Ovary (tissue), 9 donors: ENCODE data around the gene AKAP7. TPM values are rescaled to one million over a fixed set of nuclear protein-coding genes. Genes with fewer than 3 reads are reported as not detected.

Experiments
- DNase-seq, 5 donors: peaks; one replicate each; pipeline ENCODE4 v3.0.0-alpha.2; 2019 to 2020
- H3K27ac ChIP-seq, 2 donors: fragments of 200-600 bp; one replicate each; pipeline versions ENCODE4 v1.5.1 to v1.8.0; 2019 to 2022
- H3K27me3 ChIP-seq: fragments of 200-600 bp; one replicate; pipeline ENCODE4 v1.8.0; 2022
- H3K36me3 ChIP-seq: fragments of 200-600 bp; sonication (generic); one replicate; pipeline ENCODE4 v1.5.1; 2019
- H3K4me1 ChIP-seq: one replicate; pipeline ENCODE4 v1.8.1; 2013; ENCODE audit warnings: mild to moderate bottlenecking, moderate library complexity; ENCODE audit not compliant: insufficient read depth
- H3K4me3 ChIP-seq: fragments of 200-600 bp; sonication (generic); one replicate; pipeline ENCODE4 v1.5.1; 2017
- H3K9me3 ChIP-seq, 2 donors: fragments of 200-600 bp in 1 of 2; sonication (generic) in 1 of 2; one replicate each; pipeline versions ENCODE4 v1.5.1 to v1.8.1; 2013 to 2019; ENCODE audit warnings: mild to moderate bottlenecking in 1 of 2, moderate library complexity in 1 of 2
- CTCF ChIP-seq, 3 donors: fragments of 450-650 bp in 2 of 3; fragments of 200-600 bp in 1 of 3; IDR thresholded peaks; one replicate each; pipeline versions ENCODE4 v1.5.1 to v1.8.0; 2016 to 2022; ENCODE audit warnings: antibody characterized with exemption in 3 of 3, mild to moderate bottlenecking in 1 of 3
- EP300 ChIP-seq: sonication (generic); formaldehyde crosslinking; IDR thresholded peaks from one replicate; pipeline ENCODE4 v1.6.1; 2017; ENCODE audit warnings: antibody characterized with exemption
- POLR2A ChIP-seq: fragments of 450-650 bp; IDR thresholded peaks from one replicate; pipeline ENCODE4 v1.6.1; 2017; ENCODE audit warnings: antibody characterized with exemption, mild to moderate bottlenecking, moderate library complexity
- WGBS, 3 donors: extraction: QIAGEN DNeasy Blood & Tissue Kit in 1 of 3; methylation state at CpG; one replicate each; pipeline versions ENCODE4 v1.1.5 to v1.1.7; 2013 to 2017; 5-methylcytosine and 5-hydroxymethylcytosine counted together
- intact Hi-C, 4 donors: fragments of 100-400 bp; cut with DNase I; formaldehyde crosslinking; loops; one replicate each; pipeline versions ENCODE4 v1.11.0 to v1.15.1; 2022 to 2023
- polyA plus RNA-seq, 2 donors: library from polyadenylated mRNA; stranded (reverse); fragments of 200-250 nt in 1 of 2; fragments of 350-450 nt in 1 of 2; fragmentation: Illumina TruSeq in 1 of 2; extraction: RNeasy Lipid Tissue Mini Kit (QIAGEN cat#74804) in 1 of 2; gene quantifications; one replicate each; pipeline ENCODE4 v1.2.3, GENCODE V29; 2013 to 2014
- total RNA-seq, 7 donors: library from RNA; depleted of rRNA in 2 of 7; stranded (reverse); fragments of >200 nt in 2 of 7; fragmentation: NEBNext Ultra II Directional in 3 of 7; extraction: Animal tissue kit (Norgen Biotek cat#: 25700) in 3 of 7; gene quantifications; one replicate each; pipeline versions ENCODE4 v1.1.0 to v1.2.4, GENCODE V29; 2016 to 2023
- donor health status: DM: no; HTN: no; CAD: no; lungs with moderate emphysema.
- donor health status: DM: no; HTN: no; CAD: no.
- donor health status: Bipolar disorder and iron deficiency.
- donor health status: DM: yes; HTN: yes; CAD: no.
- donor health status: DM: no; HTN: no; CAD: no.
- donor health status: DM: yes; HTN: yes; CAD: no.

Gene AKAP7
- total and polyA plus RNA-seq, 9 donors, result 8.4 to 38.5 (median 31.1) TPM

- no peak overlapping the region for H3K4me3 ChIP-seq
- no peak for DNase-seq
- no peaks in the 10 kb centered on the region for H3K36me3 ChIP-seq
- peak overlapping the region in 1 of 2 donors; percentile 16 for H3K27ac ChIP-seq
- no peaks in the 10 kb centered on the region for H3K9me3 ChIP-seq
- TF ChIP-seq EP300 (no peak), CTCF (IDR thresholded peaks at IDR 0.05) (no peak), POLR2A (no peak)
- intact Hi-C loops, result loop anchor here in 2 of 4 donors (5.0 to 10.0 kb wide), 2 partner anchors 273 to 276 kb away; no protein-coding TSS in a partner anchor
- WGBS, 3 donors, result 0 to 4% (median 0%) methylated on average over 1 of the region's 1 CpG
- no peaks in the 10 kb centered on the region for H3K27me3 ChIP-seq
- H3K4me1 ChIP-seq, result peaks cover 6% of the 10 kb centered on the region
Measured at GRCh38 chr6:131160254-131160758, 25.0 kb downstream of the AKAP7 start.

GRCh38 chr6:131161987-131162386 lies 26.7 kb downstream of the AKAP7 start:
- WGBS, 3 donors, result 93 to 97% (median 96%) methylated on average over 3 of the region's 3 CpGs
- TF ChIP-seq CTCF (IDR thresholded peaks at IDR 0.05) (no peak), POLR2A (no peak), EP300 (no peak)
- no peak overlapping the region for H3K27ac ChIP-seq

GRCh38 chr6:131163886-131164285 lies 28.6 kb downstream of the AKAP7 start:
- Histone ChIP-seq H3K36me3 (no peaks in the 10 kb centered on the region), H3K27ac (no peak overlapping the region)
- WGBS, 3 donors, result 46 to 47% (median 47%) methylated on average over 1 of the region's 1 CpG

More at GRCh38 chr6:131161987-131162386, 26.7 kb downstream of the AKAP7 start:
- no peaks in the 10 kb centered on the region for H3K9me3 ChIP-seq
- no peaks in the 10 kb centered on the region for H3K27me3 ChIP-seq
- H3K4me3 ChIP-seq, result no peak overlapping the region
- peaks cover 6% of the 10 kb centered on the region for H3K4me1 ChIP-seq
- intact Hi-C loops, result loop anchor here in 2 of 4 donors (5.0 to 10.0 kb wide), 2 partner anchors 275 to 277 kb away; no protein-coding TSS in a partner anchor
- DNase-seq, result no peak
- H3K36me3 ChIP-seq, result no peaks in the 10 kb centered on the region

GRCh38 chr6:131164506-131164905 lies 29.2 kb downstream of the AKAP7 start:
- WGBS, 3 donors, result 72 to 82% (median 81%) methylated on average over 2 of the region's 2 CpGs
- TF ChIP-seq POLR2A (no peak), EP300 (no peak), CTCF (IDR thresholded peaks at IDR 0.05) (no peak)
- intact Hi-C loops, result loop anchor here in 2 of 4 donors (5.0 to 10.0 kb wide), 2 partner anchors 277 to 280 kb away; no protein-coding TSS in a partner anchor
- no peaks in the 10 kb centered on the region for H3K36me3 ChIP-seq
- H3K27ac ChIP-seq, result peak overlapping the region in 1 of 2 donors; percentile 29
- no peaks in the 10 kb centered on the region for H3K9me3 ChIP-seq
- no peak for DNase-seq
- peaks cover 6% of the 10 kb centered on the region for H3K4me1 ChIP-seq
- H3K4me3 ChIP-seq, result no peak overlapping the region
- no peaks in the 10 kb centered on the region for H3K27me3 ChIP-seq

More at GRCh38 chr6:131163886-131164285, 28.6 kb downstream of the AKAP7 start:
- Histone ChIP-seq H3K9me3 (no peaks in the 10 kb centered on the region), H3K27me3 (no peaks in the 10 kb centered on the region), H3K4me1 (peaks cover 6% of the 10 kb centered on the region), H3K4me3 (no peak overlapping the region)
- no peak for DNase-seq
- intact Hi-C loops, result loop anchor here in 2 of 4 donors (5.0 to 10.0 kb wide), 2 partner anchors 277 to 279 kb away; no protein-coding TSS in a partner anchor
- TF ChIP-seq CTCF (IDR thresholded peaks at IDR 0.05) (no peak), POLR2A (no peak), EP300 (no peak)
